Sigmoid colon (tissue), 4 donors: Measurements from ENCODE around the gene CHURC1.

Source experiments
- CTCF ChIP-seq, 4 experiments: fragments of 450-650 bp in 3 of 4; fragments of 200-600 bp in 1 of 4; IDR thresholded peaks; one replicate each; pipeline ENCODE4 v1.5.1; 2016 to 2019; ENCODE audit warnings: antibody characterized with exemption in 4 of 4, mild to moderate bottlenecking in 3 of 4, moderate library complexity in 2 of 4
- POLR2AphosphoS5 ChIP-seq, 4 donors: sonication (generic); formaldehyde crosslinking; IDR thresholded peaks; one replicate each; pipeline ENCODE4 v1.6.1; 2017; ENCODE audit warnings: antibody characterized with exemption in 4 of 4

DNA sequence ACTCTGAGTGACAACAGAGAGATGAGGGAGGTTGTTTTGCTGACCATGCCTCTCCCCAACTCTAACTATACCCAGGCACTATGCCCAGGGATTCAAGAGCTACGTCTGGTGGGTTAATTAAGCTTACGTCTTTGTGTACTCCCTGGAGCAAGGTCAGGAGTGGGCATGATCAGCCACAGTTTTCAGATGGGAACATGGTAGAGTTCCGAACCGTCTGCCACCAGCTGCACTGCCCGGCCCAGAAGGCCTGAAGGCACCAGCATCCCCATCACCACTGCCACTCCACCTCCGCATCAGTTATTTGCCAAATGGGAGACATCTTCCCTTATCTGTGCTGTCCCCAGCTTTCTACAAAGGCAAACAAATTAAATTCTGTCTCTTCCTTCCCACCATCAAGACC lies 39.4 kb downstream of the CHURC1 start:
- TF ChIP-seq CTCF (IDR thresholded peaks at IDR 0.05), result no peak
- no peak for TF ChIP-seq POLR2AphosphoS5 (IDR thresholded peaks at IDR 0.05)
